ENCODE measurements around the gene ANXA3.

ANXA3 gene

GRCh38 chr4:78524009-78524408, 27.6 kb upstream of the ANXA3 start:
- Histone ChIP-seq H3K36me3 (ENCODE audit: control insufficient read depth, low read depth, low read length) (peaks cover 63% of the 10 kb centered on the region), H3K27me3 (ENCODE audit: control insufficient read depth, insufficient read depth, low read length) (no peaks in the 10 kb centered on the region), H3K4me1 (ENCODE audit: control insufficient read depth, low read depth, low read length) (no peaks in the 10 kb centered on the region), H3K9ac (ENCODE audit: low read length) (no peak overlapping the region), H3K4me3 (ENCODE audit: low read length) (no peak overlapping the region), H3K27ac (ENCODE audit: low read length) (no peak overlapping the region), H3K9me3 (ENCODE audit: control insufficient read depth, low read depth, low read length) (no peaks in the 10 kb centered on the region)

GRCh38 chr4:78525559-78525958, 26.0 kb upstream of the ANXA3 start:
- H3K36me3 ChIP-seq (ENCODE audit: control insufficient read depth, low read depth, low read length) = peaks cover 54% of the 10 kb centered on the region
- no peak overlapping the region for H3K9ac ChIP-seq (ENCODE audit: low read length)
- H3K4me3 ChIP-seq (ENCODE audit: low read length) = no peak overlapping the region
- H3K4me1 ChIP-seq (ENCODE audit: control insufficient read depth, low read depth, low read length) = no peaks in the 10 kb centered on the region
- no peaks in the 10 kb centered on the region for H3K9me3 ChIP-seq (ENCODE audit: control insufficient read depth, low read depth, low read length)
- no peak overlapping the region for H3K27ac ChIP-seq (ENCODE audit: low read length)
- no peaks in the 10 kb centered on the region for H3K27me3 ChIP-seq (ENCODE audit: control insufficient read depth, insufficient read depth, low read length)

- Histone ChIP-seq H3K27ac (ENCODE audit: low read length) (no peak overlapping the region), H3K4me1 (ENCODE audit: control insufficient read depth, low read depth, low read length) (no peaks in the 10 kb centered on the region), H3K9me3 (ENCODE audit: control insufficient read depth, low read depth, low read length) (no peaks in the 10 kb centered on the region), H3K27me3 (ENCODE audit: control insufficient read depth, insufficient read depth, low read length) (no peaks in the 10 kb centered on the region), H3K4me3 (ENCODE audit: low read length) (no peak overlapping the region), H3K36me3 (ENCODE audit: control insufficient read depth, low read depth, low read length) (peaks cover 41% of the 10 kb centered on the region), H3K9ac (ENCODE audit: low read length) (no peak overlapping the region)
Measured at GRCh38 chr4:78527103-78527502, 24.5 kb upstream of the ANXA3 start.

GRCh38 chr4:78527555-78527954, 24.0 kb upstream of the ANXA3 start:
- no peaks in the 10 kb centered on the region for H3K27me3 ChIP-seq (ENCODE audit: control insufficient read depth, insufficient read depth, low read length)
- H3K4me3 ChIP-seq (ENCODE audit: low read length) = no peak overlapping the region
- H3K9ac ChIP-seq (ENCODE audit: low read length) = no peak overlapping the region
- no peaks in the 10 kb centered on the region for H3K9me3 ChIP-seq (ENCODE audit: control insufficient read depth, low read depth, low read length)
- no peaks in the 10 kb centered on the region for H3K4me1 ChIP-seq (ENCODE audit: control insufficient read depth, low read depth, low read length)
- no peak overlapping the region for H3K27ac ChIP-seq (ENCODE audit: low read length)
- H3K36me3 ChIP-seq (ENCODE audit: control insufficient read depth, low read depth, low read length) = peaks cover 38% of the 10 kb centered on the region

GRCh38 chr4:78528327-78528726, 23.2 kb upstream of the ANXA3 start:
- no peaks in the 10 kb centered on the region for H3K4me1 ChIP-seq (ENCODE audit: control insufficient read depth, low read depth, low read length)
- no peaks in the 10 kb centered on the region for H3K9me3 ChIP-seq (ENCODE audit: control insufficient read depth, low read depth, low read length)
- H3K9ac ChIP-seq (ENCODE audit: low read length) = no peak overlapping the region
- no peak overlapping the region for H3K4me3 ChIP-seq (ENCODE audit: low read length)
- H3K27me3 ChIP-seq (ENCODE audit: control insufficient read depth, insufficient read depth, low read length) = no peaks in the 10 kb centered on the region
- no peak overlapping the region for H3K27ac ChIP-seq (ENCODE audit: low read length)
- H3K36me3 ChIP-seq (ENCODE audit: control insufficient read depth, low read depth, low read length) = peaks cover 32% of the 10 kb centered on the region

- Histone ChIP-seq H3K36me3 (ENCODE audit: control insufficient read depth, low read depth, low read length) (peaks cover 29% of the 10 kb centered on the region), H3K4me3 (ENCODE audit: low read length) (no peak overlapping the region), H3K27me3 (ENCODE audit: control insufficient read depth, insufficient read depth, low read length) (no peaks in the 10 kb centered on the region), H3K4me1 (ENCODE audit: control insufficient read depth, low read depth, low read length) (no peaks in the 10 kb centered on the region), H3K9me3 (ENCODE audit: control insufficient read depth, low read depth, low read length) (no peaks in the 10 kb centered on the region), H3K27ac (ENCODE audit: low read length) (no peak overlapping the region), H3K9ac (ENCODE audit: low read length) (no peak overlapping the region)
Measured at GRCh38 chr4:78529569-78530209, 21.9 kb upstream of the ANXA3 start.

- Histone ChIP-seq H3K27me3 (ENCODE audit: control insufficient read depth, insufficient read depth, low read length) (no peaks in the 10 kb centered on the region), H3K4me1 (ENCODE audit: control insufficient read depth, low read depth, low read length) (no peaks in the 10 kb centered on the region), H3K9ac (ENCODE audit: low read length) (no peak overlapping the region), H3K4me3 (ENCODE audit: low read length) (no peak overlapping the region), H3K27ac (ENCODE audit: low read length) (no peak overlapping the region), H3K36me3 (ENCODE audit: control insufficient read depth, low read depth, low read length) (peaks cover 31% of the 10 kb centered on the region), H3K9me3 (ENCODE audit: control insufficient read depth, low read depth, low read length) (no peaks in the 10 kb centered on the region)
Measured at GRCh38 chr4:78532046-78532445, 19.5 kb upstream of the ANXA3 start.

- Histone ChIP-seq H3K4me3 (ENCODE audit: low read length) (no peak overlapping the region), H3K27me3 (ENCODE audit: control insufficient read depth, insufficient read depth, low read length) (no peaks in the 10 kb centered on the region), H3K36me3 (ENCODE audit: control insufficient read depth, low read depth, low read length) (peaks cover 30% of the 10 kb centered on the region), H3K9me3 (ENCODE audit: control insufficient read depth, low read depth, low read length) (no peaks in the 10 kb centered on the region), H3K4me1 (ENCODE audit: control insufficient read depth, low read depth, low read length) (no peaks in the 10 kb centered on the region), H3K27ac (ENCODE audit: low read length) (no peak overlapping the region), H3K9ac (ENCODE audit: low read length) (no peak overlapping the region)
Measured at GRCh38 chr4:78533854-78534253, 17.7 kb upstream of the ANXA3 start.

- no peaks in the 10 kb centered on the region for H3K9me3 ChIP-seq (ENCODE audit: control insufficient read depth, low read depth, low read length)
- H3K9ac ChIP-seq (ENCODE audit: low read length) = no peak overlapping the region
- H3K4me1 ChIP-seq (ENCODE audit: control insufficient read depth, low read depth, low read length) = no peaks in the 10 kb centered on the region
- no peaks in the 10 kb centered on the region for H3K27me3 ChIP-seq (ENCODE audit: control insufficient read depth, insufficient read depth, low read length)
- no peak overlapping the region for H3K27ac ChIP-seq (ENCODE audit: low read length)
- H3K4me3 ChIP-seq (ENCODE audit: low read length) = no peak overlapping the region
- peaks cover 35% of the 10 kb centered on the region for H3K36me3 ChIP-seq (ENCODE audit: control insufficient read depth, low read depth, low read length)
Measured at GRCh38 chr4:78534286-78534955, 17.1 kb upstream of the ANXA3 start.

GRCh38 chr4:78542373-78542772, 9.2 kb upstream of the ANXA3 start:
- H3K27ac ChIP-seq (ENCODE audit: low read length) = no peak overlapping the region
- no peak overlapping the region for H3K4me3 ChIP-seq (ENCODE audit: low read length)
- no peaks in the 10 kb centered on the region for H3K4me1 ChIP-seq (ENCODE audit: control insufficient read depth, low read depth, low read length)
- no peaks in the 10 kb centered on the region for H3K27me3 ChIP-seq (ENCODE audit: control insufficient read depth, insufficient read depth, low read length)
- H3K36me3 ChIP-seq (ENCODE audit: control insufficient read depth, low read depth, low read length) = peaks cover 26% of the 10 kb centered on the region
- no peak overlapping the region for H3K9ac ChIP-seq (ENCODE audit: low read length)
- no peaks in the 10 kb centered on the region for H3K9me3 ChIP-seq (ENCODE audit: control insufficient read depth, low read depth, low read length)

- Histone ChIP-seq H3K4me1 (ENCODE audit: control insufficient read depth, low read depth, low read length) (no peaks in the 10 kb centered on the region), H3K4me3 (ENCODE audit: low read length) (no peak overlapping the region), H3K9me3 (ENCODE audit: control insufficient read depth, low read depth, low read length) (no peaks in the 10 kb centered on the region), H3K27ac (ENCODE audit: low read length) (no peak overlapping the region), H3K9ac (ENCODE audit: low read length) (no peak overlapping the region), H3K36me3 (ENCODE audit: control insufficient read depth, low read depth, low read length) (peaks cover 23% of the 10 kb centered on the region), H3K27me3 (ENCODE audit: control insufficient read depth, insufficient read depth, low read length) (no peaks in the 10 kb centered on the region)
Measured at GRCh38 chr4:78543424-78544125, 8.0 kb upstream of the ANXA3 start.
